ENCODE measurements around the gene GLI3. TPM values are rescaled to one million over a fixed set of nuclear protein-coding genes. Genes with fewer than 3 reads are reported as not detected.

GLI3 gene
- total and polyA plus RNA-seq, 2 experiments from 2014 or later: 15.2 to 27.9 TPM

DNA sequence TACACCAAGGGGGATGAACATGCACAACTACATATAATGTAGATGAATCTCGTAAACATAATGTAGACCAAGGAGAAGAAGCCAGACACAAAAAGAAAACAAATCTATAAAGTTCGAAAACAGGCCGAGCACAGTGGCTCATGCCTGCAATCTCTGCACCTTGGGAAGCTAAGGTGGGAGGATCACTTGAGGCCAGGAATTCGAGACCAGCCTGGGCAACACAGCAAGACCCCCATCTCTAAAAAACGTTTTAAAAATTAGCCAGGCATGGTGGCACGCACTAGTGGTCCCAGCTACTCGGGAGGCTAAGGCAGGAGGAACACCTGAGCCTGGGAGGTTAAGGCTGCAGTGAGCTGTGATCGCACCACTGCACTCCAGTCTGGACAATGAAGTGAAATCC, 68.5 kb downstream of the GLI3 start:
- Histone ChIP-seq H3K27me3 (no peaks in the 10 kb centered on the region), H3K36me3 (no peaks in the 10 kb centered on the region), H3K4me3 (no peak overlapping the region), H3K9me3 (ENCODE audit: low read depth) (no peaks in the 10 kb centered on the region), H3K27ac (no peak overlapping the region), H3K4me1 (ENCODE audit: low read depth) (no peaks in the 10 kb centered on the region)
- TF ChIP-seq, protein P1, sequence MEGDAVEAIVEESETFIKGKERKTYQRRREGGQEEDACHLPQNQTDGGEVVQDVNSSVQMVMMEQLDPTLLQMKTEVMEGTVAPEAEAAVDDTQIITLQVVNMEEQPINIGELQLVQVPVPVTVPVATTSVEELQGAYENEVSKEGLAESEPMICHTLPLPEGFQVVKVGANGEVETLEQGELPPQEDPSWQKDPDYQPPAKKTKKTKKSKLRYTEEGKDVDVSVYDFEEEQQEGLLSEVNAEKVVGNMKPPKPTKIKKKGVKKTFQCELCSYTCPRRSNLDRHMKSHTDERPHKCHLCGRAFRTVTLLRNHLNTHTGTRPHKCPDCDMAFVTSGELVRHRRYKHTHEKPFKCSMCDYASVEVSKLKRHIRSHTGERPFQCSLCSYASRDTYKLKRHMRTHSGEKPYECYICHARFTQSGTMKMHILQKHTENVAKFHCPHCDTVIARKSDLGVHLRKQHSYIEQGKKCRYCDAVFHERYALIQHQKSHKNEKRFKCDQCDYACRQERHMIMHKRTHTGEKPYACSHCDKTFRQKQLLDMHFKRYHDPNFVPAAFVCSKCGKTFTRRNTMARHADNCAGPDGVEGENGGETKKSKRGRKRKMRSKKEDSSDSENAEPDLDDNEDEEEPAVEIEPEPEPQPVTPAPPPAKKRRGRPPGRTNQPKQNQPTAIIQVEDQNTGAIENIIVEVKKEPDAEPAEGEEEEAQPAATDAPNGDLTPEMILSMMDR (IDR thresholded peaks at IDR 0.05; ENCODE audit: low read depth, low read length): no peak
- DNase-seq (ENCODE audit: low read depth in 1 of 2, low spot score in 1 of 2): no peak

DNA sequence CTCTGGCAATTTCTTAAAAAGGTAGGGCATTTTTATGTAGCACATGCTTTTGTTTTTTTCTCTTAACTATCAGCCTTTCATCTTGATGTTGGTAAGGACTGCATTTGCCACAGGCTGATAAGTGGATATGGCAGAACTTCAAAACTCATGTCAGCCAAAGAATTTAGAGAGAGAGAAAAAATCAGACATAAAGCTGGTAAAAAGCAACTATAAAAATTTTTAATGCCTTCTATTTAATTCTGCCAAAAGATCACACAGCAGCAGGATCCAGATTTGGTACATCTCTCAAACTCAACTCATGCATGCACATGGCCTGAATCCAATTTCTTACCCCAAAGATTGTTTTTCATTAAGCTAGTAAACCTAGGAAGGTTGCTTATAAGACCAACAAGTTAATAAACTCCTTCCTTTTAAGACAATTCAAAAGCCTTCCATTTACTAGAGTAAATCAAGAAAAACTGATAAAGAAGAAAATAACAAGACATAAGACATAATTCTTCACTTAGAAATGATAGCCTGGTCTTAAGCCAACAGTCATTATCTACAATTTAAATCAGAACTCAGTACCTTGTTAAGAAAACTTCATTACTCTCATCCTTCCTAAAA, 69.3 kb downstream of the GLI3 start:
- H3K4me3 ChIP-seq: no peak overlapping the region
- H3K9me3 ChIP-seq (ENCODE audit: low read depth): no peaks in the 10 kb centered on the region
- H3K27ac ChIP-seq: no peak overlapping the region
- no peaks in the 10 kb centered on the region for H3K27me3 ChIP-seq
- peaks cover 1% of the 10 kb centered on the region for H3K4me1 ChIP-seq (ENCODE audit: low read depth)
- no peaks in the 10 kb centered on the region for H3K36me3 ChIP-seq
- TF ChIP-seq, protein P1 (IDR thresholded peaks at IDR 0.05; ENCODE audit: low read depth, low read length): no peak
- no peak for DNase-seq (ENCODE audit: low read depth in 1 of 2, low spot score in 1 of 2)

DNA sequence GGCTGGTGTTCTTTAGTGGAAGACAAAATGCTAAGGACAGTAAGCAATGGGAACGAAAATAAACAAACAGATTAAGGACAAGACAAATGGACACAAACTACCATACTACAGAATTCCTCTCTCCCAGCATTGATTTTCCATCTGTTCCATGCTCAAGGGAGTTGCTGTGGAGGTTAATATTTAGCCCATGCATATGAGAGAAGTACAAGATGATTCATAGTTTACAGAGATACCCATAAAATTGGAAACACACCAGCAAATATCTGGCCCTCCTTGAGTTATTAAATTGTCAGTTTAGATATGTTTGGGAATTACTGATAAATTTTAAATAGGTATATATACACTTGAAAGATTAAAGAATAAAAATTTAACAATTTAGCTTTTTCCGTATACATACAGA, 69.8 kb downstream of the GLI3 start:
- Histone ChIP-seq H3K27me3 (no peaks in the 10 kb centered on the region), H3K4me3 (no peak overlapping the region), H3K27ac (no peak overlapping the region), H3K36me3 (no peaks in the 10 kb centered on the region), H3K9me3 (ENCODE audit: low read depth) (no peaks in the 10 kb centered on the region), H3K4me1 (ENCODE audit: low read depth) (peaks cover 6% of the 10 kb centered on the region)
- TF ChIP-seq, protein P1 (IDR thresholded peaks at IDR 0.05; ENCODE audit: low read depth, low read length): no peak
- no peak for DNase-seq (ENCODE audit: low read depth in 1 of 2, low spot score in 1 of 2)

DNA sequence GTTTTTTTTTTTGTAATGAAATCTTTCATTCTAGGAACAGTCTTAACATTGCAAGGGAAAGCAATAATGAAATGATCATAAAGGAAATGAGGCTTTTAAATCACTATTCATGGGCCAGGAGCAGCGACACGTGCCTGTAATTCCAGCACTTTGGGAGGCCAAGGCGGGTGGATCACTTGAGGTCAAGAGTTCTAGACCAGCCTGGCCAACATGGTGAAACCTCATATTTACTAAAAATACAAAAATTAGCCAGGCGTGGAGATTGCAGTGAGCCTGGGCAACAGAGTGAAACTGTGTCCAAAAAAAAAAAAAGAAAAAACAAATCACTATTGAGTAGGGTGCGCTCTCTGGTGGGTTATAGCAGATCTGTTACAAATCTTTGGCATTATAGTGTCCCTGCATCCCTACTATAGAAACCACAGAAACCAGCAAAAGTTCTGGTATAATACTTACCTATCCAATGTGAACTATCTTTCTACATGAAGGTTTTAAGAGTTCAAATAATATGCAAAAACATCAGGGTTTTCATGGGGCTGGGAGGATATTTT, 72.1 kb downstream of the GLI3 start:
- DNase-seq (ENCODE audit: low read depth in 1 of 2, low spot score in 1 of 2): no peak
- TF ChIP-seq, protein P1 (IDR thresholded peaks at IDR 0.05; ENCODE audit: low read depth, low read length): no peak
- Histone ChIP-seq H3K36me3 (no peaks in the 10 kb centered on the region), H3K4me1 (ENCODE audit: low read depth) (peaks cover 7% of the 10 kb centered on the region), H3K9me3 (ENCODE audit: low read depth) (no peaks in the 10 kb centered on the region), H3K27ac (no peak overlapping the region), H3K4me3 (no peak overlapping the region), H3K27me3 (no peaks in the 10 kb centered on the region)

DNA sequence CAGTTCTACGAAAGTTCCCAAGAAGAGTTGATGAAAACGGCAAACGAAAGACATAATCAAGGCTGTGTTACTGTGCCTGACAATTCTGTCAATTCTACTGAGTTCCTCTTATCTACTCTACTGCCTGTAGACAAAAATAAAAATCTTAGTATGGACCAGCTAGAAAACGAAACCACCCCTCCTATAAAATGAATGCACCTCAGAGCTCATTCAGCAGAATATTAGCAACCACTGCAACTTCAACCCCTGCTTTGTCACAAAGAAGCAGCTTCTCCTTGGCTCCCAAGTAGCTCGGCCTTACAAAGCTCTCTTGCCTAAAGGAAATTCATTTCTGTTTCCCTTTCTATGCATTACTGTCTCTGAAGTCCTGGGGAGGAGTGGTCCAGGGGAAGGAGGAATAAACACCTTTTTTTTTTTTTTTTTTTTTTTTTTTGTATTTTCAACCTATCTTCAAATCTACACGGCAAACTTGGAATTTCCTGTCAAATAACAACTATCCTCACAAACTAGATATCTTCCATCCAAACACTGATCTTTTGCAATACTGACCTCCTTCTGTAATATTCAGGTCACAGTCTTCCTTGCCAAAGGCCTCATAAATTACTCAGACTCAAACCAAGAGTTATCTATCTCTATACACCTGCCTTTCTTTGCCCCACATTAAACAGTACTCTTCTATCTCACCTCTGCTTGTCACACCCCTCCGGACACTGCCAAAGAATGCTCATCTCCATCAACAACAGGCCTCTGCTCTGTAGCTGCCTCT, 74.3 kb downstream of the GLI3 start:
- Histone ChIP-seq H3K9me3 (ENCODE audit: low read depth) (no peaks in the 10 kb centered on the region), H3K27ac (peak overlapping the region; percentile 38), H3K4me3 (no peak overlapping the region), H3K4me1 (ENCODE audit: low read depth) (peaks cover 7% of the 10 kb centered on the region), H3K27me3 (no peaks in the 10 kb centered on the region), H3K36me3 (no peaks in the 10 kb centered on the region)
- peak in 1 of 2 donors; percentile 40 for DNase-seq (ENCODE audit: low read depth in 1 of 2, low spot score in 1 of 2)
- TF ChIP-seq, protein P1 (IDR thresholded peaks at IDR 0.05; ENCODE audit: low read depth, low read length): no peak
